Tibial nerve (tissue), 4 donors: ENCODE data around the gene PLAAT2. TPM values are rescaled to one million over a fixed set of nuclear protein-coding genes. Genes with fewer than 3 reads are reported as not detected.
"Not testable (repeated sequence)": the region's sequence is repeated elsewhere in the genome, so short reads cannot be mapped to it uniquely, and the experiment has no call there.

Source experiments
- DNase-seq, 2 donors: peaks; one replicate each; pipeline ENCODE4 v3.0.0-alpha.2; 2019; ENCODE audit warnings: low spot score in 2 of 2
- H3K27ac ChIP-seq, 4 donors: fragments of 200-600 bp; sonication (generic) in 3 of 4; one replicate each; pipeline ENCODE4 v1.5.1; 2017 to 2019; ENCODE audit warnings: mild to moderate bottlenecking in 1 of 4
- H3K27me3 ChIP-seq, 2 donors: fragments of 200-600 bp; sonication (generic) in 1 of 2; one replicate each; pipeline versions ENCODE4 v1.5.1 to v1.6.0; 2017 to 2019
- H3K36me3 ChIP-seq, 3 donors: fragments of 200-600 bp; sonication (generic); one replicate each; pipeline ENCODE4 v1.5.1; 2018 to 2019
- H3K4me1 ChIP-seq, 4 donors: fragments of 200-600 bp; sonication (generic) in 3 of 4; one replicate each; pipeline ENCODE4 v1.5.1; 2017 to 2019
- H3K4me3 ChIP-seq, 4 donors: fragments of 200-600 bp; sonication (generic) in 3 of 4; one replicate each; pipeline ENCODE4 v1.5.1; 2017 to 2019; ENCODE audit warnings: mild to moderate bottlenecking in 1 of 4, moderate library complexity in 1 of 4
- H3K9me3 ChIP-seq, 4 donors: fragments of 200-600 bp; sonication (generic) in 3 of 4; one replicate each; pipeline ENCODE4 v1.5.1; 2017 to 2019
- CTCF ChIP-seq, 5 experiments: fragments of 200-600 bp in 3 of 5; fragments of 450-650 bp in 2 of 5; sonication (generic) in 3 of 5; IDR thresholded peaks; one replicate each; pipeline ENCODE4 v1.5.1; 2016 to 2019; ENCODE audit warnings: antibody characterized with exemption in 5 of 5, mild to moderate bottlenecking in 3 of 5, moderate library complexity in 2 of 5
- EP300 ChIP-seq, 2 donors: sonication (generic); formaldehyde crosslinking; IDR thresholded peaks; one replicate each; pipeline ENCODE4 v1.6.1; 2017; ENCODE audit warnings: antibody characterized with exemption in 2 of 2, mild to moderate bottlenecking in 1 of 2
- POLR2A ChIP-seq, 2 donors: fragments of 450-650 bp; IDR thresholded peaks; one replicate each; pipeline ENCODE4 v1.6.1; 2017; ENCODE audit warnings: antibody characterized with exemption in 2 of 2, mild to moderate bottlenecking in 2 of 2, moderate library complexity in 2 of 2
- WGBS, 2 donors: methylation state at CpG; one replicate each; pipeline ENCODE4 v1.1.5; 2018; 5-methylcytosine and 5-hydroxymethylcytosine counted together
- total RNA-seq, 4 donors: library from RNA; depleted of rRNA; stranded (reverse); fragments of >200 nt; gene quantifications; one replicate each; pipeline ENCODE4 v1.1.0, GENCODE V29; 2016

The PLAAT2 gene
- total RNA-seq, 4 donors from 2014 or later: 0.90 TPM; not detected in 3

GRCh38 chr11:63602290-63603179 is 39.4 kb upstream of the PLAAT2 start:
- peak overlapping the region; percentile 61 to 99 (median 79) for H3K27ac ChIP-seq
- H3K36me3 ChIP-seq: peaks cover 0 to 15% (median 0%) of the 10 kb centered on the region in 3 donors
- H3K4me3 ChIP-seq, H3K27me3 ChIP-seq, H3K9me3 ChIP-seq, DNase-seq: not testable (repeated sequence)
- peak; percentile 10 to 21 for TF ChIP-seq EP300 (IDR thresholded peaks at IDR 0.05)
- 48 to 50% methylated on average over 11 of the region's 11 CpGs for WGBS, 2 donors
- peaks cover 0 to 89% (median 26%) of the 10 kb centered on the region in 4 donors for H3K4me1 ChIP-seq

- no peaks in the 10 kb centered on the region for H3K9me3 ChIP-seq
- no peak for DNase-seq
Measured at GRCh38 chr11:63599211-63600122, 36.3 kb upstream of the PLAAT2 start.

GRCh38 chr11:63598556-63598955 is 35.4 kb upstream of the PLAAT2 start:
- TF ChIP-seq POLR2A (IDR thresholded peaks at IDR 0.05) (no peak), CTCF (IDR thresholded peaks at IDR 0.05) (no peak)
- H3K4me3 ChIP-seq: no peak overlapping the region
- 73 to 80% methylated on average over 4 of the region's 4 CpGs for WGBS, 2 donors
- H3K9me3 ChIP-seq: no peaks in the 10 kb centered on the region
- DNase-seq: no peak
- H3K27me3 ChIP-seq: no peaks in the 10 kb centered on the region
- peaks cover 0 to 45% (median 0%) of the 10 kb centered on the region in 3 donors for H3K36me3 ChIP-seq
- peaks cover 0 to 79% (median 15%) of the 10 kb centered on the region in 4 donors for H3K4me1 ChIP-seq
- peak overlapping the region in 2 of 4 donors; percentile 94 to 99 for H3K27ac ChIP-seq

More at GRCh38 chr11:63599211-63600122, 36.3 kb upstream of the PLAAT2 start:
- no peak for TF ChIP-seq POLR2A (IDR thresholded peaks at IDR 0.05)
- no peak for TF ChIP-seq EP300 (IDR thresholded peaks at IDR 0.05)
- TF ChIP-seq CTCF (IDR thresholded peaks at IDR 0.05): no peak
- H3K27ac ChIP-seq: peak overlapping the region in 3 of 4 donors; percentile 13 to 99 (median 94)
- no peak overlapping the region for H3K4me3 ChIP-seq
- WGBS, 2 donors: 67 to 69% methylated on average over 7 of the region's 7 CpGs
- H3K4me1 ChIP-seq: peaks cover 0 to 79% (median 20%) of the 10 kb centered on the region in 4 donors
- peaks cover 0 to 36% (median 0%) of the 10 kb centered on the region in 3 donors for H3K36me3 ChIP-seq
- no peaks in the 10 kb centered on the region for H3K27me3 ChIP-seq

- no peak for DNase-seq
- Histone ChIP-seq H3K4me3 (no peak overlapping the region), H3K9me3 (no peaks in the 10 kb centered on the region), H3K27ac (peak overlapping the region in 3 of 4 donors; percentile 9 to 78 (median 67)), H3K4me1 (peaks cover 0 to 57% (median 5%) of the 10 kb centered on the region in 4 donors), H3K27me3 (no peaks in the 10 kb centered on the region), H3K36me3 (peaks cover 0 to 78% (median 3%) of the 10 kb centered on the region in 3 donors)
- 61 to 73% methylated on average over 4 of the region's 4 CpGs for WGBS, 2 donors
- TF ChIP-seq CTCF (IDR thresholded peaks at IDR 0.05) (no peak), EP300 (IDR thresholded peaks at IDR 0.05) (no peak), POLR2A (IDR thresholded peaks at IDR 0.05) (no peak)
Measured at GRCh38 chr11:63595296-63595695, 32.1 kb upstream of the PLAAT2 start.

- WGBS, 2 donors: 68 to 69% methylated on average over 4 of the region's 4 CpGs
- peaks cover 0 to 98% (median 8%) of the 10 kb centered on the region in 3 donors for H3K36me3 ChIP-seq
- no peak for DNase-seq
Measured at GRCh38 chr11:63592975-63593395, 29.8 kb upstream of the PLAAT2 start.

More at GRCh38 chr11:63592975-63593395, 29.8 kb upstream of the PLAAT2 start:
- peak overlapping the region in 2 of 4 donors; percentile 67 to 78 for H3K27ac ChIP-seq
- H3K9me3 ChIP-seq: no peaks in the 10 kb centered on the region
- no peaks in the 10 kb centered on the region for H3K27me3 ChIP-seq
- TF ChIP-seq POLR2A (IDR thresholded peaks at IDR 0.05): no peak
- no peak for TF ChIP-seq EP300 (IDR thresholded peaks at IDR 0.05)
- peak; percentile 24 to 49 (median 39) for TF ChIP-seq CTCF (IDR thresholded peaks at IDR 0.05)
- peaks cover 0 to 49% (median 2%) of the 10 kb centered on the region in 4 donors for H3K4me1 ChIP-seq
- no peak overlapping the region for H3K4me3 ChIP-seq
